Measurements from ENCODE around the gene LDAF1. TPM values are rescaled to one million over a fixed set of nuclear protein-coding genes. Genes with fewer than 3 reads are reported as not detected.

Gene LDAF1
- total and polyA plus RNA-seq, 4 donors: 10.4 to 45.6 (median 20.4) TPM

GRCh38 chr16:21160276-21160675 lies 1.8 kb downstream of the LDAF1 start:
- peaks cover 4 to 40% (median 14%) of the 10 kb centered on the region in 5 donors for H3K4me1 ChIP-seq (ENCODE audit: control insufficient read depth in 5 of 5, insufficient read depth in 5 of 5, low read length in 5 of 5)
- H3K36me3 ChIP-seq (ENCODE audit: control insufficient read depth in 4 of 4, insufficient read depth in 4 of 4, low read length in 4 of 4): peaks cover 0 to 6% (median 4%) of the 10 kb centered on the region in 4 donors
- TF ChIP-seq CTCF (IDR thresholded peaks at IDR 0.05; ENCODE audit: control extremely low read depth, extremely low read depth): no peak
- no peak overlapping the region for H3K9ac ChIP-seq (ENCODE audit: insufficient read depth in 1 of 2, low read length in 2 of 2)
- no peak for DNase-seq
- ATAC-seq (ENCODE audit: insufficient read depth, low FRiP score): no peak
- no peaks in the 10 kb centered on the region for H3K27me3 ChIP-seq (ENCODE audit: control insufficient read depth in 3 of 3, insufficient read depth in 3 of 3, low read length in 2 of 3)
- H3K27ac ChIP-seq (ENCODE audit: low read depth in 1 of 2, low read length in 1 of 2): no peak overlapping the region
- WGBS, 2 donors: 73 to 80% methylated on average over 1 of the region's 1 CpG
- H3K4me3 ChIP-seq: no peak overlapping the region
- H3K9me3 ChIP-seq (ENCODE audit: control insufficient read depth in 4 of 4, insufficient read depth in 3 of 4, low read length in 3 of 4): no peaks in the 10 kb centered on the region

- no peak for TF ChIP-seq CTCF (IDR thresholded peaks at IDR 0.05; ENCODE audit: control extremely low read depth, extremely low read depth)
- Histone ChIP-seq H3K9me3 (ENCODE audit: control insufficient read depth in 4 of 4, insufficient read depth in 3 of 4, low read length in 3 of 4) (no peaks in the 10 kb centered on the region), H3K36me3 (ENCODE audit: control insufficient read depth in 4 of 4, insufficient read depth in 4 of 4, low read length in 4 of 4) (peaks cover 0 to 9% (median 5%) of the 10 kb centered on the region in 4 donors), H3K4me3 (no peak overlapping the region), H3K27ac (ENCODE audit: low read depth in 1 of 2, low read length in 1 of 2) (peak overlapping the region in 1 of 2 donors; percentile 7), H3K9ac (ENCODE audit: insufficient read depth in 1 of 2, low read length in 2 of 2) (no peak overlapping the region), H3K27me3 (ENCODE audit: control insufficient read depth in 3 of 3, insufficient read depth in 3 of 3, low read length in 2 of 3) (no peaks in the 10 kb centered on the region), H3K4me1 (ENCODE audit: control insufficient read depth in 5 of 5, insufficient read depth in 5 of 5, low read length in 5 of 5) (peaks cover 4 to 40% (median 14%) of the 10 kb centered on the region in 5 donors)
- WGBS, 2 donors: 77 to 85% methylated on average over 2 of the region's 2 CpGs
- DNase-seq (no peak), ATAC-seq (ENCODE audit: insufficient read depth, low FRiP score) (no peak)
Observed at GRCh38 chr16:21161211-21161610, 2.7 kb downstream of the LDAF1 start.

- Histone ChIP-seq H3K36me3 (ENCODE audit: control insufficient read depth in 4 of 4, insufficient read depth in 4 of 4, low read length in 4 of 4) (peaks cover 0 to 12% (median 6%) of the 10 kb centered on the region in 4 donors), H3K4me1 (ENCODE audit: control insufficient read depth in 5 of 5, insufficient read depth in 5 of 5, low read length in 5 of 5) (peaks cover 4 to 39% (median 13%) of the 10 kb centered on the region in 5 donors), H3K27ac (ENCODE audit: low read depth in 1 of 2, low read length in 1 of 2) (peak overlapping the region in 1 of 2 donors; percentile 76), H3K4me3 (no peak overlapping the region), H3K9me3 (ENCODE audit: control insufficient read depth in 4 of 4, insufficient read depth in 3 of 4, low read length in 3 of 4) (no peaks in the 10 kb centered on the region), H3K27me3 (ENCODE audit: control insufficient read depth in 3 of 3, insufficient read depth in 3 of 3, low read length in 2 of 3) (no peaks in the 10 kb centered on the region), H3K9ac (ENCODE audit: insufficient read depth in 1 of 2, low read length in 2 of 2) (no peak overlapping the region)
- ATAC-seq (ENCODE audit: insufficient read depth, low FRiP score) (no peak), DNase-seq (peak; percentile 78 to 97 (median 95))
- no peak for TF ChIP-seq CTCF (IDR thresholded peaks at IDR 0.05; ENCODE audit: control extremely low read depth, extremely low read depth)
- 42 to 72% methylated on average over 7 of the region's 7 CpGs for WGBS, 2 donors
Observed at GRCh38 chr16:21162661-21163151, 4.2 kb downstream of the LDAF1 start.

GRCh38 chr16:21163576-21163975 lies 5.1 kb downstream of the LDAF1 start:
- Histone ChIP-seq H3K9ac (ENCODE audit: insufficient read depth in 1 of 2, low read length in 2 of 2) (no peak overlapping the region), H3K4me3 (no peak overlapping the region), H3K9me3 (ENCODE audit: control insufficient read depth in 4 of 4, insufficient read depth in 3 of 4, low read length in 3 of 4) (no peaks in the 10 kb centered on the region), H3K4me1 (ENCODE audit: control insufficient read depth in 5 of 5, insufficient read depth in 5 of 5, low read length in 5 of 5) (peaks cover 0 to 33% (median 9%) of the 10 kb centered on the region in 5 donors), H3K36me3 (ENCODE audit: control insufficient read depth in 4 of 4, insufficient read depth in 4 of 4, low read length in 4 of 4) (peaks cover 0 to 14% (median 6%) of the 10 kb centered on the region in 4 donors), H3K27me3 (ENCODE audit: control insufficient read depth in 3 of 3, insufficient read depth in 3 of 3, low read length in 2 of 3) (no peaks in the 10 kb centered on the region), H3K27ac (ENCODE audit: low read depth in 1 of 2, low read length in 1 of 2) (peak overlapping the region in 1 of 2 donors; percentile 76)
- TF ChIP-seq CTCF (IDR thresholded peaks at IDR 0.05; ENCODE audit: control extremely low read depth, extremely low read depth): no peak
- ATAC-seq (ENCODE audit: insufficient read depth, low FRiP score) (no peak), DNase-seq (no peak)
- 86 to 98% methylated on average over 4 of the region's 4 CpGs for WGBS, 2 donors

Data from lung (tissue), 12 donors.